H9 (cell line): Measurements from ENCODE around the gene AMBRA1. TPM values are rescaled to one million over a fixed set of nuclear protein-coding genes. Genes with fewer than 3 reads are reported as not detected.

Source experiments
- DNase-seq: peaks from one replicate; pipeline ENCODE4 v3.0.0-alpha.2; 2017
- H2AFZ ChIP-seq: one replicate; pipeline ENCODE4 v1.6.1; 2013; ENCODE audit warnings: mild to moderate bottlenecking, low read length, control low read depth, moderate library complexity
- H2AK5ac ChIP-seq: 2 replicates; pipeline ENCODE4 v1.6.1; 2013; ENCODE audit warnings: low read length, control low read depth, mixed read lengths; ENCODE audit not compliant: insufficient read length
- H2BK120ac ChIP-seq: one replicate; pipeline ENCODE4 v1.6.1; 2013; ENCODE audit warnings: low read depth, mild to moderate bottlenecking, low read length, control low read depth, inconsistent platforms; ENCODE audit not compliant: poor library complexity, severe bottlenecking
- H2BK12ac ChIP-seq: 2 replicates; pipeline ENCODE4 v1.6.1; 2013; ENCODE audit warnings: low read length, control low read depth, mixed read lengths, low read depth; ENCODE audit not compliant: insufficient read length
- H2BK15ac ChIP-seq: 2 replicates; pipeline ENCODE4 v1.6.1; 2013; ENCODE audit warnings: low read depth, low read length, control low read depth
- H2BK20ac ChIP-seq: one replicate; pipeline ENCODE4 v1.6.1; 2013; ENCODE audit warnings: low read depth, mild to moderate bottlenecking, low read length, control low read depth, inconsistent platforms; ENCODE audit not compliant: poor library complexity, severe bottlenecking
- H2BK5ac ChIP-seq: 2 replicates; pipeline ENCODE4 v1.6.1; 2013; ENCODE audit warnings: low read length, control low read depth, mixed read lengths; ENCODE audit not compliant: insufficient read length
- H3K14ac ChIP-seq: 2 replicates; pipeline ENCODE4 v1.6.1; 2013; ENCODE audit warnings: low read length, control low read depth; ENCODE audit not compliant: insufficient read depth
- H3K18ac ChIP-seq: 2 replicates; pipeline ENCODE4 v1.6.1; 2013; ENCODE audit warnings: low read depth, mild to moderate bottlenecking, mixed read lengths, low read length, control low read depth; ENCODE audit not compliant: insufficient read length
- H3K23ac ChIP-seq: 2 replicates; pipeline ENCODE4 v1.6.1; 2013; ENCODE audit warnings: low read length, control low read depth, mixed read lengths, low read depth; ENCODE audit not compliant: insufficient read length
- H3K23me2 ChIP-seq: 2 replicates; pipeline ENCODE4 v1.6.1; 2013; ENCODE audit warnings: low read depth, mild to moderate bottlenecking, mixed read lengths, low read length, control low read depth; ENCODE audit not compliant: insufficient read length, poor library complexity, severe bottlenecking
- H3K27ac ChIP-seq: 2 replicates; pipeline ENCODE4 v1.5.1; 2013; ENCODE audit warnings: low read length, control low read depth, mixed read lengths, low read depth; ENCODE audit not compliant: insufficient read length
- H3K27me3 ChIP-seq: 2 replicates; pipeline ENCODE4 v1.6.1; 2013; ENCODE audit warnings: low read length, control low read depth, inconsistent platforms; ENCODE audit not compliant: insufficient read depth
- H3K4ac ChIP-seq: 2 replicates; pipeline ENCODE4 v1.6.1; 2013; ENCODE audit warnings: low read depth, mild to moderate bottlenecking, control low read depth, inconsistent platforms, low read length, moderate library complexity
- H3K4me1 ChIP-seq: 2 replicates; pipeline ENCODE4 v1.6.1; 2013; ENCODE audit warnings: low read length, control low read depth, inconsistent platforms; ENCODE audit not compliant: insufficient read depth
- H3K4me2 ChIP-seq: 2 replicates; pipeline ENCODE4 v1.6.1; 2013; ENCODE audit warnings: low read length, control low read depth, mixed read lengths; ENCODE audit not compliant: insufficient read length, insufficient read depth
- H3K56ac ChIP-seq: 2 replicates; pipeline ENCODE4 v1.6.1; 2013; ENCODE audit warnings: low read depth, mild to moderate bottlenecking, mixed read lengths, low read length, control low read depth; ENCODE audit not compliant: insufficient read length
- H3K79me1 ChIP-seq: 2 replicates; pipeline ENCODE4 v1.6.1; 2013; ENCODE audit warnings: low read depth, mild to moderate bottlenecking, moderate library complexity, low read length, control low read depth, inconsistent platforms; ENCODE audit not compliant: insufficient read depth, poor library complexity, severe bottlenecking
- H3K79me2 ChIP-seq: 2 replicates; pipeline ENCODE4 v1.6.1; 2013; ENCODE audit warnings: low read length, control low read depth, inconsistent platforms; ENCODE audit not compliant: insufficient read depth
- H3K9ac ChIP-seq: 2 replicates; pipeline ENCODE4 v1.6.1; 2013; ENCODE audit warnings: low read length, control low read depth, mixed read lengths; ENCODE audit not compliant: insufficient read length; ENCODE audit errors: extremely low read depth
- H3K9me3 ChIP-seq: one replicate; pipeline ENCODE4 v1.6.1; 2013; ENCODE audit warnings: low read depth, low read length, inconsistent platforms; ENCODE audit not compliant: control insufficient read depth
- H3T11ph ChIP-seq: one replicate; pipeline ENCODE4 v1.6.1; 2013; ENCODE audit warnings: mild to moderate bottlenecking, low read length, control low read depth, inconsistent platforms
- H4K20me1 ChIP-seq: one replicate; pipeline ENCODE4 v1.6.1; 2013; ENCODE audit not compliant: control insufficient read depth, insufficient read length, insufficient read depth
- H4K5ac ChIP-seq: 2 replicates; pipeline ENCODE4 v1.6.1; 2013; ENCODE audit warnings: low read depth, mild to moderate bottlenecking, mixed read lengths, low read length, control low read depth; ENCODE audit not compliant: insufficient read length
- H4K8ac ChIP-seq: replicated peaks from 2 replicates; pipeline ENCODE4 v1.6.1; 2013; ENCODE audit warnings: low read length, control low read depth, mixed read lengths, low read depth; ENCODE audit not compliant: insufficient read length
- H4K91ac ChIP-seq: 2 replicates; pipeline ENCODE4 v1.6.1; 2013; ENCODE audit warnings: low read depth, mild to moderate bottlenecking, moderate library complexity, mixed read lengths, low read length, control low read depth; ENCODE audit not compliant: insufficient read length
- H3K27ac Mint-ChIP-seq, 3 experiments: 2 replicates in 2 of 3; 3 replicates in 1 of 3; pipeline ENCODE4 v1.8.0; 2020 to 2021; ENCODE audit warnings: mixed read lengths in 3 of 3, mild to moderate bottlenecking in 1 of 3, moderate library complexity in 1 of 3
- H3K27me3 Mint-ChIP-seq: 2 replicates; pipeline ENCODE4 v1.8.0; 2021; ENCODE audit warnings: low read depth, mild to moderate bottlenecking, moderate library complexity, mixed read lengths
- H3K36me3 Mint-ChIP-seq, 3 experiments: 2 replicates in 2 of 3; 3 replicates in 1 of 3; pipeline ENCODE4 v1.8.0; 2020 to 2021; ENCODE audit warnings: low read depth in 3 of 3, mixed read lengths in 3 of 3; ENCODE audit not compliant: insufficient read depth in 1 of 3
- H3K4me1 Mint-ChIP-seq, 2 experiments: 2 replicates each; pipeline ENCODE4 v1.8.0; 2020; ENCODE audit warnings: mixed read lengths in 2 of 2
- H3K4me3 Mint-ChIP-seq, 2 experiments: 2 replicates in 1 of 2; 3 replicates in 1 of 2; pipeline ENCODE4 v1.8.0; 2020 to 2021; ENCODE audit warnings: mild to moderate bottlenecking in 2 of 2, mixed read lengths in 2 of 2, moderate library complexity in 1 of 2
- H3K9me3 Mint-ChIP-seq, 2 experiments: 2 replicates in 1 of 2; 3 replicates in 1 of 2; pipeline ENCODE4 v1.8.0; 2020; ENCODE audit warnings: mild to moderate bottlenecking in 2 of 2, mixed read lengths in 2 of 2, moderate library complexity in 1 of 2
- WGBS: extraction: QIAGEN DNeasy Blood & Tissue Kit; methylation state at CpG from one replicate; pipeline ENCODE4 v1.1.7; 2013; ENCODE audit warnings: missing lambda C conversion rate, low lambda C conversion rate, mixed read lengths; ENCODE audit not compliant: insufficient read length; ENCODE audit errors: extremely low coverage; 5-methylcytosine and 5-hydroxymethylcytosine counted together
- total RNA-seq: library from RNA; stranded (reverse); gene quantifications from 2 replicates; pipeline ENCODE4 v1.2.1, GENCODE V29; 2021
- TF ChIP-seq, protein P1 (sequence below): fragments of 200-600 bp; sonication (generic); conservative IDR thresholded peaks from 3 replicates; pipeline ENCODE4 v1.8.0; 2021; ENCODE audit warnings: antibody characterized with exemption, mild to moderate bottlenecking

Gene AMBRA1
- total RNA-seq, 1 experiment from 2014 or later: 37.5 TPM

DNA sequence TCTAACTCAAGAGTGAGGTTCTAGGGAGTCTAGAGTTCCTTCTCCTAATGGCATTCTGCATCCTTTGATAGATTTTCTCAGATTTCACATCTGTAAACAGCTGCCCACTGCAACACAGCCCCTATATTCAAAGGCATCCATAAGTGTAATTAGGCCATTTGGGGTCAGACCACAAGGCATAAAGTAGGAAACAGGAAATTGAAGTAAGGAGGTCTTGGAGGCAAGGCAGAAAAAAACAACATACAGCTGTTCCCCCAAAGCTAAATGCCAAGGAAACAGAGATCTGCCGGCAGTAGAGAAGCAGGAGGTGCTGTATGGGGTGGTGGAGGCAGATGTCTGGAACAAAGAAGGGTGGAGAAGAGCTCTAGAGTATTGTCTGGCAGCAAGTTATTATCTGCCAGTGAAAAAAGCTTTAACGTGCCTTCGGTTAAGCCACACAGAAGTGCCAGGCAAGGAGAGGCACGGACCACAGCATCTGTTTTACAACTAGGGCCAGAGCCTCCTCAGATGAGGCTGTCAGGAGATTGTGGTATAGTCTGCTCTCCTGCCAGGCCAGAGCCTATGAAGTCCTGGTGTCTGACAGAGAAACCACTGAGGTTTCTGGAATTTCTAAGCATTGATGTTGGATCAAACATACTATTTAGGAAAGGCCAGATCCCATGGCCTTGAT lies 102.0 kb downstream of the AMBRA1 start:
- H3K27me3 ChIP-seq: no peaks in the 10 kb centered on the region
- peaks cover 5 to 14% of the 10 kb centered on the region in 2 experiments for H3K4me1 Mint-ChIP-seq
- H3K4me2 ChIP-seq: no peak overlapping the region
- H3K27ac ChIP-seq: no peak overlapping the region
- no peak overlapping the region for H3K4me3 Mint-ChIP-seq
- no peak overlapping the region for H3T11ph ChIP-seq
- no peak overlapping the region for H2AK5ac ChIP-seq
- no peaks in the 10 kb centered on the region for H3K9me3 Mint-ChIP-seq
- no peak overlapping the region for H3K14ac ChIP-seq
- no peaks in the 10 kb centered on the region for H3K4me1 ChIP-seq
- H4K8ac ChIP-seq: no peak overlapping the region
- H2BK15ac ChIP-seq: no peak overlapping the region
- H4K91ac ChIP-seq: no peak overlapping the region
- no peak overlapping the region for H2AFZ ChIP-seq
- H4K20me1 ChIP-seq: no peaks in the 10 kb centered on the region
- H3K79me2 ChIP-seq: no peaks in the 10 kb centered on the region
- no peak overlapping the region for H3K18ac ChIP-seq
- no peak overlapping the region for H3K56ac ChIP-seq
- WGBS: no CpG with 5 or more reads among the region's 4 CpGs
- peak overlapping the region in 1 of 3 experiments; percentile 29; a peak in 1 of 7 replicates for H3K27ac Mint-ChIP-seq
- no peak overlapping the region for H3K23ac ChIP-seq
- no peak overlapping the region for H2BK20ac ChIP-seq
- no peak overlapping the region for H2BK12ac ChIP-seq
- no peaks in the 10 kb centered on the region for H3K9me3 ChIP-seq
- no peak overlapping the region for H3K4ac ChIP-seq
- no peaks in the 10 kb centered on the region; the same call in 1 of the 2 replicates for H3K27me3 Mint-ChIP-seq
- H2BK120ac ChIP-seq: no peak overlapping the region
- H3K79me1 ChIP-seq: no peaks in the 10 kb centered on the region
- H3K9ac ChIP-seq: no peak overlapping the region
- no peak overlapping the region for H4K5ac ChIP-seq
- peaks cover 0 to 13% (median 0%) of the 10 kb centered on the region in 3 experiments; a peak in 2 of 7 replicates for H3K36me3 Mint-ChIP-seq
- H2BK5ac ChIP-seq: no peak overlapping the region
- H3K23me2 ChIP-seq: no peaks in the 10 kb centered on the region
- TF ChIP-seq, protein P1, sequence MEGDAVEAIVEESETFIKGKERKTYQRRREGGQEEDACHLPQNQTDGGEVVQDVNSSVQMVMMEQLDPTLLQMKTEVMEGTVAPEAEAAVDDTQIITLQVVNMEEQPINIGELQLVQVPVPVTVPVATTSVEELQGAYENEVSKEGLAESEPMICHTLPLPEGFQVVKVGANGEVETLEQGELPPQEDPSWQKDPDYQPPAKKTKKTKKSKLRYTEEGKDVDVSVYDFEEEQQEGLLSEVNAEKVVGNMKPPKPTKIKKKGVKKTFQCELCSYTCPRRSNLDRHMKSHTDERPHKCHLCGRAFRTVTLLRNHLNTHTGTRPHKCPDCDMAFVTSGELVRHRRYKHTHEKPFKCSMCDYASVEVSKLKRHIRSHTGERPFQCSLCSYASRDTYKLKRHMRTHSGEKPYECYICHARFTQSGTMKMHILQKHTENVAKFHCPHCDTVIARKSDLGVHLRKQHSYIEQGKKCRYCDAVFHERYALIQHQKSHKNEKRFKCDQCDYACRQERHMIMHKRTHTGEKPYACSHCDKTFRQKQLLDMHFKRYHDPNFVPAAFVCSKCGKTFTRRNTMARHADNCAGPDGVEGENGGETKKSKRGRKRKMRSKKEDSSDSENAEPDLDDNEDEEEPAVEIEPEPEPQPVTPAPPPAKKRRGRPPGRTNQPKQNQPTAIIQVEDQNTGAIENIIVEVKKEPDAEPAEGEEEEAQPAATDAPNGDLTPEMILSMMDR: no peak
- DNase-seq: no peak
